Measurements from ENCODE around the gene PHLPP2.
"Not testable (repeated sequence)": the region's sequence is repeated elsewhere in the genome, so short reads cannot be mapped to it uniquely, and the experiment has no call there.

Gene PHLPP2

GRCh38 chr16:71712501-71712900, 12.0 kb downstream of the PHLPP2 start:
- no peak for DNase-seq (ENCODE audit: low spot score)

GRCh38 chr16:71711789-71712188, 12.7 kb downstream of the PHLPP2 start:
- DNase-seq (ENCODE audit: low spot score) = no peak

- no peak for DNase-seq (ENCODE audit: low spot score)
These were observed 15.2 kb downstream of the PHLPP2 start for GRCh38 chr16:71709229-71709781.

- no peak for DNase-seq (ENCODE audit: low spot score)
These were observed 15.8 kb downstream of the PHLPP2 start for GRCh38 chr16:71708696-71709095.

- DNase-seq (ENCODE audit: low spot score) = no peak
These were observed 17.3 kb downstream of the PHLPP2 start for GRCh38 chr16:71707199-71707598.

GRCh38 chr16:71706046-71706445, 18.5 kb downstream of the PHLPP2 start:
- no peak for DNase-seq (ENCODE audit: low spot score)

- DNase-seq (ENCODE audit: low spot score) = no peak
These were observed 21.2 kb downstream of the PHLPP2 start for GRCh38 chr16:71703333-71703732.

GRCh38 chr16:71700831-71701230, 23.7 kb downstream of the PHLPP2 start:
- DNase-seq (ENCODE audit: low spot score) = no peak

- DNase-seq (ENCODE audit: low spot score) = no peak
These were observed 26.0 kb downstream of the PHLPP2 start for GRCh38 chr16:71698491-71698890.

- DNase-seq (ENCODE audit: low spot score) = no peak
These were observed 31.3 kb downstream of the PHLPP2 start for GRCh38 chr16:71693164-71693563.

GRCh38 chr16:71689901-71690300, 34.6 kb downstream of the PHLPP2 start:
- DNase-seq (ENCODE audit: low spot score) = no peak

- DNase-seq (ENCODE audit: low spot score) = no peak
These were observed 36.6 kb downstream of the PHLPP2 start for GRCh38 chr16:71687861-71688260.

- DNase-seq (ENCODE audit: low spot score) = not testable (repeated sequence)
These were observed 40.2 kb downstream of the PHLPP2 start for GRCh38 chr16:71684280-71684679.

GRCh38 chr16:71681360-71681759, 43.1 kb downstream of the PHLPP2 start:
- DNase-seq (ENCODE audit: low spot score) = no peak

- no peak for DNase-seq (ENCODE audit: low spot score)
These were observed 48.3 kb downstream of the PHLPP2 start for GRCh38 chr16:71676236-71676635.

GRCh38 chr16:71675380-71675779, 49.1 kb downstream of the PHLPP2 start:
- DNase-seq (ENCODE audit: low spot score) = no peak

- DNase-seq (ENCODE audit: low spot score) = no peak
These were observed 50.3 kb downstream of the PHLPP2 start for GRCh38 chr16:71674229-71674628.

GRCh38 chr16:71673582-71673973, 50.9 kb downstream of the PHLPP2 start:
- DNase-seq (ENCODE audit: low spot score) = no peak

GRCh38 chr16:71672803-71673581, 51.5 kb downstream of the PHLPP2 start:
- DNase-seq (ENCODE audit: low spot score) = no peak

- no peak for DNase-seq (ENCODE audit: low spot score)
These were observed 52.4 kb downstream of the PHLPP2 start for GRCh38 chr16:71672125-71672524.

- DNase-seq (ENCODE audit: low spot score) = no peak
These were observed 53.3 kb downstream of the PHLPP2 start for GRCh38 chr16:71671165-71671564.

- DNase-seq (ENCODE audit: low spot score) = no peak
These were observed 54.0 kb downstream of the PHLPP2 start for GRCh38 chr16:71670537-71670936.

- no peak for DNase-seq (ENCODE audit: low spot score)
These were observed 54.5 kb downstream of the PHLPP2 start for GRCh38 chr16:71669926-71670536.

All from COLO829 (cell line).